GM19452 (cell line): ENCODE results near the gene DVL1.
"Not testable (repeated sequence)": the region's sequence is repeated elsewhere in the genome, so short reads cannot be mapped to it uniquely, and the experiment has no call there.

Experiments used
- ATAC-seq: cut with Tn5 transposase; IDR thresholded peaks from one replicate; pipeline ENCODE4 v1.9.1; 2021; ENCODE audit not compliant: unreplicated experiment

DVL1 gene

GRCh38 chr1:1328254-1328653 lies 21.0 kb downstream of the DVL1 start:
- ATAC-seq, result no peak

GRCh38 chr1:1327291-1327690 lies 21.9 kb downstream of the DVL1 start:
- ATAC-seq, result no peak

DNA sequence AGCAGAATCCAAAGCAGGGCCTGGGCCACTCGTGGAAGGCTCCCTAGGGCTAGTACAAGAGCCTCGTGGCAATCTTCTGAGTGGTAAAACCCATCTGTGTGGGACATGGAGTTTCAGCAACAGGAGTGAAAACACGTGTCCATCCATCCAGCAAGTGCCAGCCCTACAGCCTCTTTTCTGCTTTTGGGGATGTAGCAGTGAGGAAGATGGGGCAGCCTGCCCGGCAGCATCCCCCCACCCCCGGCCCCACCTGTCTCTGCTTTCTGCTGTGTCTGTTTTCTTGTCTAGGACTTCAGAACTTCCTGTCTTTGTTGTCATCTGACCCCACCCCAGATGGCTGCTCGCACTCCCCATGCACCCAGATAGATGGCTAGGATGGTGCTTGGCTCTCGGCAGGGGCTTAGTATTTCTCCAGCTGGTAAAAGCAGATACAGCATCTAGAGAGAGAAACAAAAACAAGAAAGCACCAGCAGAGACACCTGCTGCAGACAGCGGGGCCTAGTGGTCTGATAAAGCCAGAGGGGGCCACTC lies 23.1 kb downstream of the DVL1 start:
- no peak for ATAC-seq

- no peak for ATAC-seq
These were observed 23.7 kb downstream of the DVL1 start for GRCh38 chr1:1325288-1326074.

GRCh38 chr1:1324524-1325287 lies 24.5 kb downstream of the DVL1 start, which contains the start of the genes CPTP and INTS11:
Gene CPTP (plus strand): TSS chr1:1324802. CDS start chr1:1326911, 2,109 bp downstream.
Gene INTS11 (minus strand): TSS chr1:1324660. CDS start chr1:1324608, 52 bp downstream.
- peak; percentile 74 for ATAC-seq

DNA sequence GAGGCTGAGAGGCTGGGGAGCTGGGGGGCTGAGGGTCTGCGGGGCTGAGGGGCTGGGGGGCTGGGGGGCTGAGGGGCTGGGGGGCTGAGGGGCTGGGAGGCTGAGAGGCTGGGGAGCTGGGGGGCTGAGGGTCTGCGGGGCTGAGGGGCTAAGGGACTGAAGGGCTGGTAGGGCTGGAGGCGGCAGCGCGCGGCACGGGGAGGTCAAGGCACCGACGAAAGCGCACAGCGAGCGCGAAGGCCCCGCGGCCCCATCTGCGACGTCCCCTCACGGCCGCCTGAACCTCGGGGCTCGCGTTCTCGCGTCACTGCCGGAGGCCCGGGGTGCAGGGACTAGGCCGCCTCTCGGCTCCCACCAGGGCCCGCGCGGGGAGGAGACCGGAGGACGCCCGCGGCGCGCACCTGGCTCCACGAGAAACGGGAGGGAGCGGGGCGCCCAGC lies 25.1 kb downstream of the DVL1 start:
- peak; percentile 32 for ATAC-seq

- no peak for ATAC-seq
These were observed 26.3 kb downstream of the DVL1 start for GRCh38 chr1:1322952-1323351.

GRCh38 chr1:1322418-1322817 lies 26.8 kb downstream of the DVL1 start:
- no peak for ATAC-seq

GRCh38 chr1:1321477-1321876 lies 27.7 kb downstream of the DVL1 start:
- ATAC-seq, result no peak

- no peak for ATAC-seq
These were observed 28.4 kb downstream of the DVL1 start for GRCh38 chr1:1320666-1321448.

DNA sequence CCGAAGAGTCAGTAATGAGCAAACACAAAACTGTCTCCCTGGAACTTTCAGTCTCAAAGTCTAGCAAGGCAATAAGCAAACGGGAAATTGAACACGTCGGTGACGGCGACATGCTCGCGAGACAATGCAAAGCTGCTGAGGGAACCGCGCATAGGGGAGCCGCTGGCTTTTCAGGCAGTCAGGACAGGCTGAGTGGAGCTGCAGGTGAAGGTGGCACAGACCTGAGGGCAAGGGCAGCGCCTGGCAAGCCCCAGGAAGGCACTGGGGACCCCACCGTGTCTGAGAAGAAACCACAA lies 29.6 kb downstream of the DVL1 start:
- no peak for ATAC-seq

DNA sequence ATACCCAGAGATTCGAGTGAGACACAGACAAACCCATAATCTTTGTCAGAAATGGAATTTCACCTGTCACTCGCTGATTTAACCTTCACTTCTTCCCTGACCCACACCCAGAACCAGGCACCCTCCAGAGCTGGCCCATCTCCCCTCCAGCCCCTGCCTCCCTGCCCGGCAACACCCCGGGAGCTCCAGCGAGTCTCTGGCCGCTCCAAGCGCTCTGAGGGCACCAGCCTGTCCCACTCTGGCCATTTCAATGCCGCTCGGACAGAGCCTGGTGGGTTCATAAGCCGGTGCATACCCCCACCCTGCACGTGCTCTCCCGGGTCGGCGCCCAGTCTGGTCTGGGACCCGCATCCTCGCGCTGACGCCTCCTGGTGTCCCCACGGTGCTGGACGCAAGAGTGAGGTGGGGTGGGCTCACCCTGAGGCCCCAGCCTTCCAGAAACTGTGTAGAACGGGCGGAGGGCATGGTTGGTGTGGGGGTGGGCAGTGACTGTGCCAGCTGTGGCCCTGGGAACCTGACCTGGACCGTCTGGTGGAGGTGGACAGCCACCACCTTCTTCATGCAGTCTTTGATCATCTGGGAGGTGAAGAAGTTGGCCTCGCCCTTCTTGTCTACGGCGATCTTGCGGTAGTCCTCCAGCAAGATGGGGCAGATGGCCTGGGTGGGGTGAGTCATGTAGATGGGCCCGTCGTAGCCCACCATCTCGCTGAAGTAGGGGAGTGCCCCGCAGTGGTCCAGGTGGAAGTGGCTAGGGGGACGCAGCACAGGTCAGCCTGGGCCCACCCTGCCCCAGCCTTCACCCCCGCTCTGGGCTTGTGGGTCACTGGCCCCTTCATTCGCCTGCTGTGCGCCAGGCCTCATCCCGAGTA lies 30.2 kb downstream of the DVL1 start:
- no peak for ATAC-seq

DNA sequence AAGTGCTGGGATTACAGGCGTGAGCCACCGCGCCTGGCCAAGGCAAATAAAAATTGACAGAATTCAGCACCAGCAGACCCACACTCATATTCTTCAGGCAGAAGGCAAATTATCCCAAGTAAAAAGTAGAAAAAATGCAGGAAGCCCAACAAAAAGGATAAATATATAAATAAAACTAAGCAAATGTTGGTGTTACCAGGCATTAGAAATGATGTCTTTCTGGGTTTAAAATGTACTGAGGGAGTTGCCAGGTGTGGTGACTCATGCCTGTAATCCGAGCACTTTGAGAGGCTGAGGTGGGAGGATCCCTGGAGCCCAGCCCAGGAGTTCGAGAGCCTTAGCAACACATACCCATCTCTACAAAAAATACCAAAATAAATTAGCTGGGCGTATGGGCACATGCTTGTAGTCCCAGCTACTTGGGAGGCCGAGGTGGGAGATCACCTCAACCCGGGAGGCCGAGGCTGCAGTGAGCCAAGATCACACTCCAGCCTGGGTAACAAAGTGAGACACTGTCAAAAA lies 31.0 kb downstream of the DVL1 start:
- ATAC-seq, result no peak

DNA sequence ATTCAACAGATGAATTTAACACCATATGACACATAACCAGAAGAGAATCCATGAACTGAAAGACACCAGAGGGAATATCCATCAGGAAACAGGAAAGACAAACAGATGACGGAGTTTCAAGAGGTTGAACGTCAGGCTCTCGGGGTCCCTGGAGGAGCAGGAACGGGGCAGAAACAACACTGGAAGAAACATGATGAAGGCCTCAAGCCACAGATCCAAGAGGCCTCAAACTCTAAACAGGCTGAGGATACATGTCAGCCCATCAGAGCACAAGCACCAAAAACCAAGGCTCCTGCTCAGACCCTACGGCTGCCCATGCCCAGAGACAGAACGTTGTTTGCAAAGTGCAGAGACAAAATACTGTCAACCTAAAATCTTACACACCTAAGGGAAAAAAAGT lies 31.8 kb downstream of the DVL1 start:
- ATAC-seq, result no peak

DNA sequence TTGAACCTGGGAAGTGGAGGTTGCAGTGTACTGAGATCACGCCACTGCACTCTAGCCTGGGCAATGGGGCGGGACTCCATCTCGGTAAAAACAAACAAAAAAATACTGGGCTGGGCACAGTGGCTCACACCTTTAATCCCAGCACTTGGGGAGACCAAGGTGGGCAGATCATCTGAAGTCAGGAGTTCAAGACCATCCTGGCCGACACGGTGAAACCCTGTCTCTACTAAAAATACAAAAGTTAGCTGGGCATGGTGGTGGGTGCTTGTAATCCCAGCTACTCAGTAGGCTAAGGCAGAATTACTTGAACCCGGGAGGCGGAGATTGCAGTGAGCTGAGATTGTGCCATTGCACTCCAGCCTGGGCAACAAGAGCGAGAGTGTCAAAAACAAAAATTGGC lies 33.0 kb downstream of the DVL1 start:
- not testable (repeated sequence) for ATAC-seq

DNA sequence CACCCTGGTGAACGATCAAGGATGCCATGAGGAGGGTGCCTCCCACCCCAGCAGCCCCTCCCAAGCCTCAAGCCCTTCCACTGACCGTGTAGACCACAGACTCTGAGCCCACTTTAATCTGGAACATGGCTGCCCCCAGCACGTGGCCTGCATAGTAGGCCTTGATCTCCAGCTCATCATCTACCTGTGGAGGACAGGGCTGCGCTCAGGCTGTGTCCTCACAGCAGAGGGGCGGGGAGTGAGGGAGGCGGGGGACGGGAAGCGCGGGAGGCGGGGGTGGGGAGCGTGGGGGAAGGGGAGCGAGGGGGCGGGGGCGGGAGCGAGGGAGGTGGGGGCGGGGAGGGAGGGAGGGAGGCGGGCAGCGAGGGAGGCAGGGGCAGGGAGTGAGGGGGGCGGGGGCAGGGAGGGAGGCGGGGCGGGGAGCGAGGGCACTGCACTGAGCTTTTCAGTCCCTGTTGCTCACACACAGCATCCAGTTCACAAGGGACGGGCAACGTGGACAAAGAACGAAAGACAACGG lies 33.7 kb downstream of the DVL1 start:
- ATAC-seq, result no peak

GRCh38 chr1:1314678-1315335 lies 34.4 kb downstream of the DVL1 start:
- ATAC-seq, result no peak

DNA sequence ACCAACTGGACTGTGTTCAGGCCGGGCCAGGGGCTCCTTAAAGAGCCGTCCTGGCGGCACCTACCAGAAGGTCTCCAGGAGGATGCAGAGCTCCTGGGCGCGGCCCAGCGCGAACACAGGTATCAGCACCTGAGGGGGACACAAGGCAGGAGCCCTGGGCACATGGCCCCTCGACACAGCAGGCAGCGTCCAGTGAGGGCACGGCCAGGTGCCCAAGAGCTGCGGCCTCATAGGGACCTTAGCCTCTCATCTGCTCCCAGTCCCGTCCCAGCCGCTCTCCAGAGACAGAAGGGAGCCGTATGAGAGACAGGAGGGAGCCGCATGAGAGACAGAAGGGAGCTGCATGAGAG lies 35.0 kb downstream of the DVL1 start:
- no peak for ATAC-seq

DNA sequence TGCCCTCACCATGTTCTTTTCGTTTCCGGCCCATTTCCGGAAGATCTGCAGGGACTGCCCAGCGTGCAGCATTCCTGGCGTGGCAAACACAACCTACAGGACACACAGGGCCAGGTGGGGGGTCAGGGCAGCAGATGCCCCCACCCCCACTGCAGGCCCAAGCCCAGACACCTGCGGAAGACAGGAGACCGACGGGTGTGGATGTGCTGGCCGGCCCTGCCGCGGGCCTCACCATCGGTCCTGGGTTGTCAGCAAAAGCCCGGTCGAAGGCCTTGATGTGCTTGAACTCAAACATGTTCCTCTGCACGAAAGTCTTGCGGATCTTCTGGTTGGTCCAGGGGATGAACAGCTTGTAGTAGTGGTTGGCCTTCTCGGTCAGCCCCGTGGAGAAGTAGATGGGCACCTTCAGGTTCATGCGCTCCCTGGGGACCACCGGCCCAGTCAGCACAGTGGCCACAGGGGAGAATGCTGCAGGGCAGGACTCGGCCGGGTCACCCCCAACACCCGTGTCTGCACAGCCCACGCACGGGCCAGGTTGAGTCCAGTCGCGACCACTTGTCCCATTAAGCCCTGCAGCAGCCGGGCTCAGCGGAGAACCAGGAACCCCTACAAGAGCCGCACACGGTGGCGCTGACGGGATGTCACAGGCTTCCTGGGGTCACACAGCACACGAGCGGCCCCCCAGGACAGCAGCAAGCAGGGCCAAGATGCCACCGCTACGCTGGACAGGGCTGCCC lies 35.5 kb downstream of the DVL1 start:
- no peak for ATAC-seq
